ENCODE measurements around the gene HIF3A.

DNA sequence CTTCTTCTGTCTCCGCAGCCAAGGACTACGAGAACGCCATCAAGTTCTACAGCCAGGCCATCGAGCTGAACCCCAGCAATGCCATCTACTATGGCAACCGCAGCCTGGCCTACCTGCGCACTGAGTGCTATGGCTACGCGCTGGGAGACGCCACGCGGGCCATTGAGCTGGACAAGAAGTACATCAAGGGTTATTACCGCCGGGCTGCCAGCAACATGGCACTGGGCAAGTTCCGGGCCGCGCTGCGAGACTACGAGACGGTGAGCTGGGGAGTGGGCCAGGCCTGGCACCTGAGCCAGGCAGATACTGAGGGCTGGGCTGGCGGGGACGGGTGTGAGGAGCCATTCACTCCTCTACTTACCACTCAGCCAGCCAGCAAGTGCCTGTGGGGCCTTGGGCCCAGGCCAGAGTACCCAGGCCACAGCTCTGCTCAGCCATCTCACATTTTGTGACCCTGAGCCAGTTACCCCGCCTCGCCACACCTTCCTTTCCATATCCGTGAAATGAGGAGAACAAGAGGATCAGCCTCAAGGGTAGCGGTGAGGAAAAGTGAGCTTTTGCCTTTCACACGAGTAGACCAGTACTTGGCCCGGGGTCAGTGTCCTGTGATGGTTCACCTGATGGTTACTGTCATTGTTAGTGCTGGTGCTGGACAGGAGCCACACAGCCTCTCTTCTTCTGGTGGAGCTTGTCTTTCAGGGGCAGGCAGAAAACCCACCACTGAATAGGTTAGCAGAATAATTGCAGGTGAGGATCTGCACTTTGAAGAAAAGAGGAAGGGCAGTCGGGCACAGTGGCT is 57.1 kb downstream of the HIF3A start:
- TF ChIP-seq, protein P1, sequence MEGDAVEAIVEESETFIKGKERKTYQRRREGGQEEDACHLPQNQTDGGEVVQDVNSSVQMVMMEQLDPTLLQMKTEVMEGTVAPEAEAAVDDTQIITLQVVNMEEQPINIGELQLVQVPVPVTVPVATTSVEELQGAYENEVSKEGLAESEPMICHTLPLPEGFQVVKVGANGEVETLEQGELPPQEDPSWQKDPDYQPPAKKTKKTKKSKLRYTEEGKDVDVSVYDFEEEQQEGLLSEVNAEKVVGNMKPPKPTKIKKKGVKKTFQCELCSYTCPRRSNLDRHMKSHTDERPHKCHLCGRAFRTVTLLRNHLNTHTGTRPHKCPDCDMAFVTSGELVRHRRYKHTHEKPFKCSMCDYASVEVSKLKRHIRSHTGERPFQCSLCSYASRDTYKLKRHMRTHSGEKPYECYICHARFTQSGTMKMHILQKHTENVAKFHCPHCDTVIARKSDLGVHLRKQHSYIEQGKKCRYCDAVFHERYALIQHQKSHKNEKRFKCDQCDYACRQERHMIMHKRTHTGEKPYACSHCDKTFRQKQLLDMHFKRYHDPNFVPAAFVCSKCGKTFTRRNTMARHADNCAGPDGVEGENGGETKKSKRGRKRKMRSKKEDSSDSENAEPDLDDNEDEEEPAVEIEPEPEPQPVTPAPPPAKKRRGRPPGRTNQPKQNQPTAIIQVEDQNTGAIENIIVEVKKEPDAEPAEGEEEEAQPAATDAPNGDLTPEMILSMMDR (IDR thresholded peaks at IDR 0.05): no peak
- TF ChIP-seq POLR2AphosphoS5 (IDR thresholded peaks at IDR 0.05): no peak

Measured in breast epithelium (tissue), 3 donors.